Stimulated activated CD4-positive, alpha-beta T cell treated with anti-CD3 and anti-CD28 coated beads, TNF-alpha, amount 100 ng/mL, for 1 hour (primary cell): Measurements from ENCODE around the gene ALKBH5.

Experiments used
- DNase-seq, 3 donors: peaks; one replicate each; pipeline ENCODE4 v3.0.0-alpha.2; 2020; ENCODE audit warnings: low read depth in 3 of 3, low spot score in 1 of 3

ALKBH5 gene

GRCh38 chr17:18183334-18184142 is at the start of gene ALKBH5:
Gene ALKBH5 (plus strand): TSS chr17:18183828. CDS start chr17:18184244, 416 bp downstream.
- peak; percentile 94 to 96 (median 95) for DNase-seq

- DNase-seq, result no peak
Observed at GRCh38 chr17:18136357-18136756, 47.3 kb upstream of the ALKBH5 start.

GRCh38 chr17:18138065-18138749 is 45.4 kb upstream of the ALKBH5 start:
- no peak for DNase-seq

DNA sequence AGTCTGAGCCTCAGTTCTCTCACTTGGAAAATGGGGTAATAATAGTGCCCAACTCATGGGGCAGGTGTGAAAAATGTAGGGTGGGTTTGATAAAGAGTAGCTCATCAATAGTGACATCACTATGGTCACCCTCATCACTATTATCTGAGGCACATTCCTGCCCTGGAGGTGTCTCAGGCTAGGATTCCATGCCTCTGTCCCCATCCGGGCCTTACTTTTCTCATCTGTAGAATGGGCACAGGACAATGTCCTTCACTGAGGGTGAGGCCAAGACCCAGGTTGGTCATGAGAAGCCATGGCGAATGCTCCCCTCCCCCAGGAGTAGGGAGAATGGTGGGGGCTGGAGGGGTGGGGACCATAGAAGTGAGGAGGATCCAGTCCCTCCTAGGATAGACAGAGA is 44.5 kb upstream of the ALKBH5 start:
- DNase-seq, result no peak

DNA sequence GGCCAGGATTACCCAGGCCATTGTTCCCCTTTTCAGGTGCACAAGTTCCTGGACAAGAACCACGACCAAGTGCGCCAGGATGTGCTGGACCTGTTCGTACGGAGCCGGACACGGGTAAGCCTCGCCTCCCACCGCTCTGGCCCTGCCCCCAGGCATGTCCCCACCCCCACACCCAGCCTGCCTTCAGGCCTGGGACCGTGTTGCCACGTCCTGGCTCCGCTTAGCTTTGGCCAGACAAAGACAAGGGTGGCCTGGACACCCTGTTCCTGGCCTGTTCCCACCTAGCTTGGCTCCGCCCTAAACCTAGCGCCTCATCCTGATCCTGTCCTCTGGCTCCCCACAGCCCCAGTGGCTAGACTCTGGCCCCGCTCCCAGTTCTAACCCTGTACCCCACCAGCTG is 44.1 kb upstream of the ALKBH5 start:
- DNase-seq, result no peak

GRCh38 chr17:18139949-18140348 is 43.7 kb upstream of the ALKBH5 start:
- no peak for DNase-seq

DNA sequence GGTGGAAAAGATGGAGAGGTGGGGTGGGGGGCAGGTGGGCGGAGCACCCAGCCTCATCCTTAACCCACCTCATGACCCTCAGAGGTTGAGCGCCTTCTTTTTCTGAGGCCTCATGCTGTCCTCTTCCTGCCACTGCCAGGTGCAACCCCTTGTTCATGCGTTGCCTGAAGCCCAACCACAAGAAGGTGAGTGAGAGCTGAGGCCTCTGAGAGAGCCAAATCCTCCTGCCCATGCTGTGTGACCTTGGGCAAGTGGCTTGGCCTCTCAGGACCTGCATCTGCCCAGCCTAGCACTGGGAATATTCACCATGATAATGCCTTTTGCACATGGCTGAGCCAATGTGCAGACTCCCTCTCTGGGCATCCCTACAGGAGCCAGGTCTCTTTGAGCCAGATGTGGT is 43.0 kb upstream of the ALKBH5 start:
- DNase-seq, result no peak

- peak in 1 of 3 donors; percentile 31 for DNase-seq
Observed at GRCh38 chr17:18141210-18141803, 42.3 kb upstream of the ALKBH5 start.

DNA sequence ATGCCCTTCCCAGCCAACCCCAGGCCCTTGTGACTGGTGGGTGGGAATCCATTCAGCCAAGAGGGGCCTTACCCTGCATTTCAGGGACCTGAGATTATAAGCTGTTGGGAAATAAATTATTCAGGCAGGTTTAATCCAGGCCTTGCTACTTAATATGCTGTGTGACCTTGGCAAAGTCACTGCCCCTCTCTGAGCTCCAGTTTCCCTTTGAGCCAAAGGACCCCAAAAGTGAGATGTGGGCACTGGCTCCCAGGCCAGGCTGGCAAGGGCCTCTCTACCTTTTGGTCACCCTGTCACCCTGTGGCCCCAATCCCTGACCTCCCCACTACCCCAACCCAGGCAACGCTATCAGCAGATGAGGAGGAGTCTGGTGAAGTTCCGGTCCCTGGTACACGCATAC is 41.2 kb upstream of the ALKBH5 start:
- no peak for DNase-seq

DNA sequence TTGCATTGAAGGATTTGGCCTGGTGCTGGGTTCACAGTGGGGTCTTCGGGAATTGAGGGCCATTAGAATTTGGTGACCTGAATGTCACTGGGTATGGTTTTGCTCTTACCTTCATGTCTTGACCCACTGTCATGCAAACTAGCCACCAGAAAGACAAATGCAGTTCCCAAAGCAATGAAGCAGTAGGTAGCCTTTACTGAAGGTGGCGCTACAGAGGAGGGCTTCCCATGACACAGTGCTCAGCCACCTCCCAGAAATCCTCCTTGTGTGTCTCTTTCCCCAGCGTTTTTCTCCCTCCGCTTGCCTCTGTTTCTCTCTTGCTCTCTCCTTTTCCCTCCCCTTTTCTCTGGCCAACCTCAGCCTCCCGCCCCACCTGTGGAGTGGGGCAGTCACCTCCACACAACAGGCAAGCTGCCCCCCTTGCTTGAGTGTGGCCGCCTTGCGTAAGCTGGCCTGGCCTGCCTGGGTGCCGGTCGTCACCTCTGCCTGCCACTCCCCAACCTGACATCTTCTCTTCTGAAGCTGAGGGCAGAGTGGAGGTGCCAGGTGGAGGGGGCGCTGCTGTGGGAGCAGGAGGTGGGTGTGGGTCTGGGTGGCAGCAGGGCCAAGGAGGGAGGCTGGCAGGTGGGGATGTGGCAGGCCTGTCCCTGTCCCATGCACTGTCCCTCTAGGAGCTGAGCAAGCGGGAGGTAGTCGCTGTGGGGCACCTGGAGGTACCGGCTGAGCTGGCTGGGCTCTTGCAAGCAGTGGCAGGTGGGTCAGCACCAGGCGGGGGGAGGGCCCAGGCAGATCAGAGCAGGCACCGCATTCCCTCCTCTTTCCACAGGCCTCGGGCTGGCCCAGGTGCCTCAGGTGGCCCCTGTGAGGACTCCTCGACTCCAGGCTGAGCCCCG is 40.3 kb upstream of the ALKBH5 start:
- DNase-seq, result no peak

- DNase-seq, result no peak
Observed at GRCh38 chr17:18144261-18144660, 39.4 kb upstream of the ALKBH5 start.

- DNase-seq, result no peak
Observed at GRCh38 chr17:18144855-18145254, 38.8 kb upstream of the ALKBH5 start.

DNA sequence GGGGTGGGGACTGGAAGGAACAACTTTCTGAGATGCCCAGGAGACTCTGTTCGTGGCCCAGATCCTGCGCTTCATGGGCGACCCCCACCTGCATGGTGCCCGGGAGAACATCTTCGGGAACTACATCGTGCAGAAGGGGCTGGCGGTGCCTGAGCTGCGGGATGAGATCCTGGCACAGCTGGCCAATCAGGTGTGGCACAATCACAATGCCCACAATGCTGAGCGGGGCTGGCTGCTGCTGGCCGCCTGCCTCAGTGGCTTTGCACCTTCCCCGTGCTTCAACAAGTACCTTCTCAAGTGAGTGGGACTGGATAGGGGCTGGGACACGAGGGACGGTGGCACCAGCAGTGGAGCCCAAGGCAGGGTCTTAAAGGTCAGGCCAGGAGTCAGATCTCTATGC is 37.8 kb upstream of the ALKBH5 start:
- DNase-seq, result no peak

GRCh38 chr17:18146259-18146658 is 37.4 kb upstream of the ALKBH5 start:
- DNase-seq, result no peak

GRCh38 chr17:18146980-18147379 is 36.6 kb upstream of the ALKBH5 start:
- no peak for DNase-seq

GRCh38 chr17:18148586-18148985 is 35.0 kb upstream of the ALKBH5 start:
- DNase-seq, result no peak

GRCh38 chr17:18151290-18151689 is 32.3 kb upstream of the ALKBH5 start:
- no peak for DNase-seq

- DNase-seq, result no peak
Observed at GRCh38 chr17:18155179-18155578, 28.4 kb upstream of the ALKBH5 start.

DNA sequence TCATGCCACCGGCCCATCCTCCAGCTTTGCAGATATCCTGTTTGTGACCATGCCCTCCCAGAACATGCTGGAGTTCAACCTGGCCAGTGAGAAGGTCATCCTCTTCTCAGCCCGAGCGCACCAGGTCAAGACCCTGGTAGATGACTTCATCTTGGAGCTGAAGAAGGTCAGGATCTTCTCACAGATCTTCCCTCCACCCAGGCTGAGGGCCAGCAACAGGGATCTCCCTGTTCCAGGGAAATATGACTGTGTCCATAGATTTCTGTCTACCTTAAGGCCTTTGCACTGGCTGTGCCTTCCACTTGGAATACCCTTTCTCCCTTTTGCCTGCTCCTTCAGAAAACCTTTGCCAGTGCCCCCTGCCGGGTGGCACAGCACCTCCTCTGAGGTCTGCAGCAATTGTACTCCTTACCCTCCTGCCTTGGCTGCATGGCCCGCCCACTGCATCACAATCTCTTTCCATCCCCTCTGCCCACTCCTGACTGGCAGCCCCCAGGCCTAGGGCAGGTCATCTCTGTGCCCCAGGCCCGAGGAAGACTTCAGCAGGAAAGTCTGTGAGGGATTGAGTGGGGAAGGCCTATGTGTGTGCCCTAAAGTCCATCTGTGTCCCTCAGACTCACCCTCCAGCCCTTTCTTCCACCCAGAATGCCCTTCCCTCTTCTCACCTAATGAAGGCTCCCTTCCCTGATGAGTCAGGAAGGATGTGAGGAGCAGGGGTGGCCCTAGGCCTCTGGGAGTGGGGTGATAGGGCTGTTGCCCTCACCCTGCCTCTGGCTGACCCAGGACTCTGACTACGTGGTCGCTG is 27.3 kb upstream of the ALKBH5 start:
- DNase-seq, result no peak

GRCh38 chr17:18156976-18157280 is 26.7 kb upstream of the ALKBH5 start:
- no peak for DNase-seq
